GM12801 (cell line): ENCODE data around the gene CFDP1.

ENCODE experiments used
- TF ChIP-seq, protein P1 (sequence below): IDR thresholded peaks from one replicate; pipeline ENCODE4 v1.5.1; 2011; ENCODE audit warnings: control low read depth; ENCODE audit not compliant: insufficient read length; ENCODE audit errors: extremely low read depth

The CFDP1 gene

GRCh38 chr16:75379339-75379738 lies 54.0 kb downstream of the CFDP1 start:
- TF ChIP-seq, protein P1, sequence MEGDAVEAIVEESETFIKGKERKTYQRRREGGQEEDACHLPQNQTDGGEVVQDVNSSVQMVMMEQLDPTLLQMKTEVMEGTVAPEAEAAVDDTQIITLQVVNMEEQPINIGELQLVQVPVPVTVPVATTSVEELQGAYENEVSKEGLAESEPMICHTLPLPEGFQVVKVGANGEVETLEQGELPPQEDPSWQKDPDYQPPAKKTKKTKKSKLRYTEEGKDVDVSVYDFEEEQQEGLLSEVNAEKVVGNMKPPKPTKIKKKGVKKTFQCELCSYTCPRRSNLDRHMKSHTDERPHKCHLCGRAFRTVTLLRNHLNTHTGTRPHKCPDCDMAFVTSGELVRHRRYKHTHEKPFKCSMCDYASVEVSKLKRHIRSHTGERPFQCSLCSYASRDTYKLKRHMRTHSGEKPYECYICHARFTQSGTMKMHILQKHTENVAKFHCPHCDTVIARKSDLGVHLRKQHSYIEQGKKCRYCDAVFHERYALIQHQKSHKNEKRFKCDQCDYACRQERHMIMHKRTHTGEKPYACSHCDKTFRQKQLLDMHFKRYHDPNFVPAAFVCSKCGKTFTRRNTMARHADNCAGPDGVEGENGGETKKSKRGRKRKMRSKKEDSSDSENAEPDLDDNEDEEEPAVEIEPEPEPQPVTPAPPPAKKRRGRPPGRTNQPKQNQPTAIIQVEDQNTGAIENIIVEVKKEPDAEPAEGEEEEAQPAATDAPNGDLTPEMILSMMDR: no peak

- TF ChIP-seq, protein P1: no peak
These were observed 54.7 kb downstream of the CFDP1 start for GRCh38 chr16:75378616-75379015.

- TF ChIP-seq, protein P1: no peak
These were observed 55.4 kb downstream of the CFDP1 start for GRCh38 chr16:75377729-75378386.

- TF ChIP-seq, protein P1: no peak
These were observed 56.7 kb downstream of the CFDP1 start for GRCh38 chr16:75376475-75377161.

- TF ChIP-seq, protein P1: no peak
These were observed 58.9 kb downstream of the CFDP1 start for GRCh38 chr16:75374388-75374787.

DNA sequence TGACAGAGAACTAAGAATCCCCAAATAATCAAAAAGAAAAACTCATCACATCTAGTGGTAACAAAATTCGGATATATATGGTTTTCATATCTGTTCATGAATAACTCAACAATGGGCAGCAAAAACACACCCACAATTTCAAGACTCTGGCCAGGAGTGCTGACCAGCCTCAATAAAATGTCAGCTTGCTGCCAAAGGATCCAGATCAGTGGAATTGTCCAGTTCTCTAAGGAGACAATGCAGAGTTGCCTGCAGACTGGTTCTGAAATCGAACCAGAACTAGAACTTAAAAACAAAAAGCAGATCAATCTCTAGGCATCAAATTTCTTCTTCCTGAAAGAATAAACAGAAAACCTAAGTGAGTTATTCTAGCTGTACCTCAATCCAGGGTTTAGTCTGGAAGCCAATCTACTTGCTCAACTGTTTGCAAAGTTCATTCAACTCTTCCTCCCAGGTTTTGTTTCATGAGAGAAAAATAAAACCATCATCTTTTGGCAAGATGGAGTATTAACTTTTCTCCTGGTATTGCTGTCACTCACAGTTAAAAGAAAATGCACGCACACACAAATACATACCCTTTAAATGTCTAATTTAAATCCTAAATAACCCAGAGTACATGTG lies 61.0 kb downstream of the CFDP1 start:
- TF ChIP-seq, protein P1: no peak

- TF ChIP-seq, protein P1: no peak
These were observed 62.1 kb downstream of the CFDP1 start for GRCh38 chr16:75371171-75371570.
